ENCODE measurements around the gene PON1. TPM values are rescaled to one million over a fixed set of nuclear protein-coding genes. Genes with fewer than 3 reads are reported as not detected.

Gene PON1
- total and polyA plus RNA-seq, 2 of the 8 experiments (the other 6 are each of a cell fraction or from before 2014, with no cell fraction given): not detected

DNA sequence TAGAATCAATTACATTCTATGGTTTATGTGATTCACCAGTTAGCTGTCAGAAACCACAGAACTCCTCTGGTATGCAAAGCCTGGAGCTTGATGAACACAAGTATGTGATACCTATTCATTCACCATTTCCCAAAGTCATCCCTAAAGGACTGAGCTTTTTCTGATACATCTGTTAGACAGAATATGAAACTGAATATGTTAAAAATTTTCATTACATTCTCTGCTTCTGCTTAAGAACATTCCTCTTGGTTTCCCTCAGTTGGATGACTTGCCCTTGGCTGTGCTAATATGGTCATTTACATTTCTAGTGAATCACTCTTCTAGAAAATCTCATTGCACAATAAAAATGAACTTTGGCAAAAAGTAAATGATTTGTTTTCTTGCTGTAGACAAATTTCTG lies 10.8 kb upstream of the PON1 start:
- no peak overlapping the region for H3K23ac ChIP-seq (ENCODE audit: insufficient read length)
- H3K9ac ChIP-seq (replicated peaks in 1 of 4; ENCODE audit: extremely low read depth in 1 of 4, low read depth in 3 of 4, low read length in 3 of 4): no peak overlapping the region
- no peak overlapping the region for H2BK15ac ChIP-seq (ENCODE audit: low read length)
- no peak overlapping the region for H3K4ac ChIP-seq (replicated peaks; ENCODE audit: insufficient read length, low read depth, low read length)
- DNase-seq (ENCODE audit: low read depth in 1 of 2, low spot score in 2 of 2) (no peak), FAIRE-seq (no peak)
- no peak overlapping the region for H3K27ac ChIP-seq (ENCODE audit: low read depth, low read length)
- H4K20me1 ChIP-seq (replicated peaks in 1 of 2; ENCODE audit: control insufficient read depth in 1 of 2, insufficient read depth in 2 of 2, low read length in 2 of 2): no peaks in the 10 kb centered on the region
- no peaks in the 10 kb centered on the region for H3K4me1 ChIP-seq (replicated peaks in 1 of 4; ENCODE audit: control insufficient read depth in 3 of 4, insufficient read depth in 4 of 4, low read length in 3 of 4)
- no peaks in the 10 kb centered on the region for H3K79me1 ChIP-seq (ENCODE audit: low read depth, low read length)
- no peak overlapping the region for H4K5ac ChIP-seq (ENCODE audit: insufficient read length, low read depth, low read length)
- no peak overlapping the region for H3K18ac ChIP-seq (ENCODE audit: extremely low read depth, low read length)
- no peak overlapping the region for H3K4me3 ChIP-seq (ENCODE audit: extremely low read depth in 1 of 4, insufficient read depth in 2 of 4, low read depth in 3 of 4, low read length in 4 of 4)
- TF ChIP-seq HDAC2 (IDR thresholded peaks at IDR 0.05; ENCODE audit: borderline replicate concordance in 1 of 2, low read depth in 2 of 2, low read length in 2 of 2): no peak
- no peak for TF ChIP-seq TEAD4 (IDR thresholded peaks at IDR 0.05; ENCODE audit: low read depth, low read length)
- no peak for TF ChIP-seq PHF8 (conservative IDR thresholded peaks at IDR 0.05; ENCODE audit: low read depth, low read length)
- TF ChIP-seq BACH1 (IDR thresholded peaks at IDR 0.05; ENCODE audit: low read length): no peak
- CTCF ChIA-PET (ENCODE audit: partially characterized antibody): interaction anchor here (0.9 to 1.4 kb wide), 2 partner anchors 9 to 176 kb away, joined by 3 to 4 read pairs; no protein-coding TSS in a partner anchor
- H3K36me3 ChIP-seq (ENCODE audit: control insufficient read depth in 2 of 4, insufficient read depth in 4 of 4, low read length in 3 of 4): no peaks in the 10 kb centered on the region
- no peak overlapping the region for H4K91ac ChIP-seq (replicated peaks; ENCODE audit: insufficient read length, low read length)
- no peaks in the 10 kb centered on the region for H3K23me2 ChIP-seq (ENCODE audit: low read depth, low read length)
- no peaks in the 10 kb centered on the region for H3K27me3 ChIP-seq (replicated peaks in 1 of 4; ENCODE audit: control insufficient read depth in 3 of 4, extremely low read depth in 1 of 4, insufficient read depth in 3 of 4, low read length in 3 of 4)
- H2BK5ac ChIP-seq (ENCODE audit: low read depth, low read length): no peak overlapping the region
- POLR2A ChIA-PET (ENCODE audit: partially characterized antibody): no interaction called here
- no peaks in the 10 kb centered on the region for H3K79me2 ChIP-seq (ENCODE audit: control insufficient read depth in 1 of 2, insufficient read depth in 2 of 2, low read length in 2 of 2)
- H2BK20ac ChIP-seq (ENCODE audit: low read length): no peak overlapping the region
- H3K9me3 ChIP-seq (ENCODE audit: insufficient read depth in 2 of 2, low read depth in 1 of 2, low read length in 1 of 2): no peaks in the 10 kb centered on the region
- H3K4me2 ChIP-seq (ENCODE audit: insufficient read depth in 1 of 2, low read depth in 2 of 2, low read length in 2 of 2): no peak overlapping the region
- H2AFZ ChIP-seq (ENCODE audit: low read length): no peak overlapping the region
- no peak overlapping the region for H2BK12ac ChIP-seq (ENCODE audit: low read depth, low read length)
- H2BK120ac ChIP-seq (replicated peaks; ENCODE audit: low read depth, low read length): no peak overlapping the region
- H2AK5ac ChIP-seq (ENCODE audit: low read depth, low read length): no peak overlapping the region
- H4K8ac ChIP-seq (ENCODE audit: extremely low read depth, insufficient read depth, low read length): no peak overlapping the region
- H3K56ac ChIP-seq (replicated peaks; ENCODE audit: insufficient read length, low read depth, low read length): no peak overlapping the region
- H3K14ac ChIP-seq (ENCODE audit: insufficient read length): no peak overlapping the region

All from H1 (cell line).